ENCODE measurements around the gene SOX1. TPM values are rescaled to one million over a fixed set of nuclear protein-coding genes. Genes with fewer than 3 reads are reported as not detected.

Gene SOX1
- total and polyA plus RNA-seq, 8 donors: not detected

DNA sequence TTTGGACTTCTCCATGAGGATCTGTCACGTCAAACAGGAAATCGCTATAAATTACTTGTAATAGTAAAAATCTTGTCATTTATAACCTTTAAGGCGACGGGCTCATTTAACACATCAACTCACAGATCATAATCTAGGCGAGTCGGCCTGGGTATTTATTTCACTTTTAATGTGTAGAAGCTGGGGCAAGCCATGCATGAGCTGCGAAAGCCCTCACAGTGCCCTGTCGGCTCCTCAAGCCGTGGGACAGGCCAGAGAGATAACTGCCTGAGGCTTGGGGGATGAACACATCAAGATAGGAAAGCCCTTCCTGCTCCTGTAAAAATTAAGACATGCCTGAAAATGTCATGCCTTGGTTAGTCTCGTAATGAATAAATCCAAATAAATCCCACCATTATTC lies 30.8 kb downstream of the SOX1 start:
- intact Hi-C loops (cut with DNase I; ENCODE audit: low total_unique reads): no loop called here
- no peak for DNase-seq
- Histone ChIP-seq H3K27me3 (peaks cover 0 to 72% (median 15%) of the 10 kb centered on the region in 3 donors), H3K36me3 (no peaks in the 10 kb centered on the region), H3K4me1 (no peaks in the 10 kb centered on the region), H3K9me3 (no peaks in the 10 kb centered on the region), H3K4me3 (no peak overlapping the region), H3K27ac (no peak overlapping the region)
- WGBS, 5 donors: 68 to 79% (median 74%) methylated on average over 10 of the region's 10 CpGs
- TF ChIP-seq POLR2AphosphoS5 (IDR thresholded peaks at IDR 0.05) (no peak), EP300 (IDR thresholded peaks at IDR 0.05) (no peak), POLR2A (IDR thresholded peaks at IDR 0.05) (no peak), CTCF (IDR thresholded peaks at IDR 0.05) (no peak)

GRCh38 chr13:112098699-112099098 lies 31.8 kb downstream of the SOX1 start:
- Histone ChIP-seq H3K4me1 (peaks cover 0 to 3% (median 2%) of the 10 kb centered on the region in 4 donors), H3K27me3 (peaks cover 0 to 78% (median 24%) of the 10 kb centered on the region in 3 donors), H3K9me3 (no peaks in the 10 kb centered on the region), H3K36me3 (no peaks in the 10 kb centered on the region), H3K4me3 (no peak overlapping the region), H3K27ac (no peak overlapping the region)
- WGBS, 5 donors: 63 to 68% (median 64%) methylated on average over 9 of the region's 9 CpGs
- intact Hi-C loops (cut with DNase I; ENCODE audit: low total_unique reads): no loop called here
- no peak for DNase-seq
- TF ChIP-seq CTCF (IDR thresholded peaks at IDR 0.05) (no peak), EP300 (IDR thresholded peaks at IDR 0.05) (no peak), POLR2AphosphoS5 (IDR thresholded peaks at IDR 0.05) (no peak), POLR2A (IDR thresholded peaks at IDR 0.05) (no peak)

DNA sequence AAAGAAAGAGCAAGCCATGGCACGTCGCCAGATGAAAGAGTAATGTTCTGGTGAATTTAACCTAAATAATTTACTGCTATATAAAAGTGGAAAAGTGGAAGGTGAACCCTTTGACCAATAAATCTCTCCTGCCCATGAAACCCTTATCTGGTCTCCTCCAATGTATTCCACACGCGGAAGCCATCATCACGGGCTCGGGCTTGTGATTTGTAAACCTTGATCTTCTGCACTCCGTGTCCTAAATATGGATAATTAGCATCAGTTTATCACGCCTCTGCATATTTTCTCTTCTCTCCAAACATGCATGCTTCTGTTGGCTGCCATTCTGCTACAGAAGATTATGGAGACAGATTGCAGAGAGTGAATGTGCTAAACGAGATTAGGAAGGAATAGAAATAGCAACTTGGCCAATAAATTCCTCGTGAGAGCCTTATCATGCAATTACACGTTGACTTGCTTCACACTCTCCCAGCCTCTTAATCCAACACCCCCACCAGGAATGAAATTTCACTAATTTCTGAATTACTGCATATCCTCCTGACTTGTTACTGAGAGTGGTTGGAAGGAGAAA lies 34.5 kb downstream of the SOX1 start:
- no peaks in the 10 kb centered on the region for H3K9me3 ChIP-seq
- H3K4me3 ChIP-seq: no peak overlapping the region
- peaks cover 0 to 31% (median 13%) of the 10 kb centered on the region in 4 donors for H3K4me1 ChIP-seq
- H3K36me3 ChIP-seq: no peaks in the 10 kb centered on the region
- intact Hi-C loops (cut with DNase I; ENCODE audit: low total_unique reads): no loop called here
- TF ChIP-seq POLR2A (IDR thresholded peaks at IDR 0.05) (no peak), CTCF (IDR thresholded peaks at IDR 0.05) (no peak), POLR2AphosphoS5 (IDR thresholded peaks at IDR 0.05) (no peak), EP300 (IDR thresholded peaks at IDR 0.05) (no peak)
- WGBS, 5 donors: 42 to 51% (median 45%) methylated on average over 11 of the region's 11 CpGs
- no peak for DNase-seq
- H3K27me3 ChIP-seq: peaks cover 17 to 89% (median 51%) of the 10 kb centered on the region in 3 donors
- H3K27ac ChIP-seq: no peak overlapping the region

- intact Hi-C loops (cut with DNase I; ENCODE audit: low total_unique reads): no loop called here
- DNase-seq: no peak
- whole genome bisulfite sequencing, 5 donors: 18 to 31% (median 25%) methylated on average over 7 of the region's 7 CpGs
- TF ChIP-seq POLR2A (IDR thresholded peaks at IDR 0.05) (no peak), EP300 (IDR thresholded peaks at IDR 0.05) (no peak), CTCF (IDR thresholded peaks at IDR 0.05) (no peak), POLR2AphosphoS5 (IDR thresholded peaks at IDR 0.05) (no peak)
- Histone ChIP-seq H3K4me1 (peaks cover 0 to 34% (median 13%) of the 10 kb centered on the region in 4 donors), H3K4me3 (no peak overlapping the region), H3K36me3 (no peaks in the 10 kb centered on the region), H3K9me3 (no peaks in the 10 kb centered on the region), H3K27me3 (peaks cover 17 to 89% (median 57%) of the 10 kb centered on the region in 3 donors), H3K27ac (no peak overlapping the region)
Measured at GRCh38 chr13:112102243-112102642, 35.3 kb downstream of the SOX1 start.
